Ecto neural progenitor cell (in vitro differentiated cells): ENCODE results near the gene TOR3A.

Experiments used
- DNase-seq: peaks from one replicate; pipeline ENCODE4 v3.0.0-alpha.2; 2018; ENCODE audit warnings: low spot score

Gene TOR3A

GRCh38 chr1:179077396-179077795 lies 4.5 kb upstream of the TOR3A start:
- DNase-seq = no peak

- peak; percentile 52 for DNase-seq
Measured at GRCh38 chr1:179079113-179079761, 2.6 kb upstream of the TOR3A start.

- DNase-seq = no peak
Measured at GRCh38 chr1:179080866-179081686, 794 bp upstream of the TOR3A start.

- peak; percentile 76 for DNase-seq
Measured at GRCh38 chr1:179082333-179082998, 596 bp downstream of the TOR3A start.

- no peak for DNase-seq
Measured at GRCh38 chr1:179082999-179083335, 1.1 kb downstream of the TOR3A start.

- no peak for DNase-seq
Measured at GRCh38 chr1:179083533-179083932, 1.7 kb downstream of the TOR3A start.

GRCh38 chr1:179087665-179088064 lies 5.8 kb downstream of the TOR3A start:
- DNase-seq = peak; percentile 52

- no peak for DNase-seq
Measured at GRCh38 chr1:179089827-179090482, 8.1 kb downstream of the TOR3A start.

- no peak for DNase-seq
Measured at GRCh38 chr1:179090522-179090921, 8.7 kb downstream of the TOR3A start.

- DNase-seq = no peak
Measured at GRCh38 chr1:179090923-179091322, 9.1 kb downstream of the TOR3A start.

- DNase-seq = no peak
Measured at GRCh38 chr1:179091691-179092165, 9.9 kb downstream of the TOR3A start.

GRCh38 chr1:179092896-179093461 lies 11.1 kb downstream of the TOR3A start:
- DNase-seq = no peak

GRCh38 chr1:179094818-179095217 lies 12.9 kb downstream of the TOR3A start:
- no peak for DNase-seq

- no peak for DNase-seq
Measured at GRCh38 chr1:179095377-179095776, 13.5 kb downstream of the TOR3A start.

- DNase-seq = no peak
Measured at GRCh38 chr1:179095924-179096323, 14.1 kb downstream of the TOR3A start.

- no peak for DNase-seq
Measured at GRCh38 chr1:179099891-179100290, 18.0 kb downstream of the TOR3A start.

GRCh38 chr1:179101566-179101965 lies 19.7 kb downstream of the TOR3A start:
- DNase-seq = no peak

GRCh38 chr1:179103999-179104398 lies 22.1 kb downstream of the TOR3A start:
- DNase-seq = no peak

GRCh38 chr1:179104611-179105250 lies 22.9 kb downstream of the TOR3A start:
- no peak for DNase-seq

GRCh38 chr1:179105393-179105792 lies 23.5 kb downstream of the TOR3A start:
- no peak for DNase-seq
